ENCODE measurements around the gene IL3.

IL3 gene

GRCh38 chr5:132081458-132081857 is 21.0 kb downstream of the IL3 start (continued):
- TF ChIP-seq ZNF70 (CRISPR knock-in tag; IDR thresholded peaks at IDR 0.05) (no peak), OSR1 (CRISPR knock-in tag; IDR thresholded peaks at IDR 0.05) (no peak), ZFP3 (CRISPR knock-in tag; IDR thresholded peaks at IDR 0.05) (no peak), TOX (CRISPR knock-in tag; IDR thresholded peaks at IDR 0.05; ENCODE audit: borderline replicate concordance) (no peak)
- TF ChIP-seq, protein P1, sequence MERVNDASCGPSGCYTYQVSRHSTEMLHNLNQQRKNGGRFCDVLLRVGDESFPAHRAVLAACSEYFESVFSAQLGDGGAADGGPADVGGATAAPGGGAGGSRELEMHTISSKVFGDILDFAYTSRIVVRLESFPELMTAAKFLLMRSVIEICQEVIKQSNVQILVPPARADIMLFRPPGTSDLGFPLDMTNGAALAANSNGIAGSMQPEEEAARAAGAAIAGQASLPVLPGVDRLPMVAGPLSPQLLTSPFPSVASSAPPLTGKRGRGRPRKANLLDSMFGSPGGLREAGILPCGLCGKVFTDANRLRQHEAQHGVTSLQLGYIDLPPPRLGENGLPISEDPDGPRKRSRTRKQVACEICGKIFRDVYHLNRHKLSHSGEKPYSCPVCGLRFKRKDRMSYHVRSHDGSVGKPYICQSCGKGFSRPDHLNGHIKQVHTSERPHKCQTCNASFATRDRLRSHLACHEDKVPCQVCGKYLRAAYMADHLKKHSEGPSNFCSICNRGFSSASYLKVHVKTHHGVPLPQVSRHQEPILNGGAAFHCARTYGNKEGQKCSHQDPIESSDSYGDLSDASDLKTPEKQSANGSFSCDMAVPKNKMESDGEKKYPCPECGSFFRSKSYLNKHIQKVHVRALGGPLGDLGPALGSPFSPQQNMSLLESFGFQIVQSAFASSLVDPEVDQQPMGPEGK (CRISPR knock-in tag; IDR thresholded peaks at IDR 0.05; ENCODE audit: borderline replicate concordance): no peak

DNA sequence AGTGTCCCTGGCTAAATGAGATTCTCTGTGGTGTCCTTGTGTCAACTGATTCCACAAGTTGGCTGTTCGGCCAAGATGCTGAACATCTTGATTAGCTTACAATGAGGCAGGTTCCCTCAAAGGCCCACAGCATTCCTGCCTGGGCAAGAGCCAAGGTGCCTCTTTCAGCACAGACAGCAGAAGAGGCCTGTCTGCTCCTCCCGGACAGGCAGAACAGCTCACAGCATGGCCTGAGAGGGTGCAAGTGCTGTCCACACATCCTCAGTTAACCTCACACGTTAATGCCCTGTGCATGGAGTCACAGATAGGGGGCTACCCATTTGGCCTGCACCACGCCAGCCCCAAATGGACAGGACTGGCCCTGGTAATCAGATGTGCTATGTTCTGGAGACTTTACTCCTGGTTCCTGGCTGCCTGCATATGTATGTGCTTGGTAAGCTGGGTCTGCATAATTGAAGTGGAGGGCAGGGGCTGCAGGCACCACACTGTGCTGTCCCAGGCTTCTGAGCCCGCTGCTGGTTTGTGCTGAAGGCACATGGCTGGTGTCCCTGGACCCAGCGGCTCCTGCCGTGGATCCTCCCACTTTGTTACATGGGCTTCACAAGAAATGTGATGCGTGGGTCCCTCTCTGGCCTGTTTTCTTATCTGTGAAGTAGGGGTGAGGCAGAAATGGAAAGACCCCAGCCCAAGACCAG is 22.0 kb downstream of the IL3 start:
- no peak for TF ChIP-seq ZNF70 (CRISPR knock-in tag; IDR thresholded peaks at IDR 0.05)
- no peak for TF ChIP-seq RARB (CRISPR knock-in tag; IDR thresholded peaks at IDR 0.05)
- TF ChIP-seq ZFP3 (CRISPR knock-in tag; IDR thresholded peaks at IDR 0.05): no peak
- TF ChIP-seq TSHZ2 (CRISPR knock-in tag; IDR thresholded peaks at IDR 0.05): no peak
- no peak for TF ChIP-seq ISL1 (CRISPR knock-in tag; IDR thresholded peaks at IDR 0.05)
- TF ChIP-seq TOX (CRISPR knock-in tag; IDR thresholded peaks at IDR 0.05; ENCODE audit: borderline replicate concordance): no peak
- TF ChIP-seq GLIS3 (CRISPR knock-in tag; IDR thresholded peaks at IDR 0.05): no peak
- TF ChIP-seq OSR1 (CRISPR knock-in tag; IDR thresholded peaks at IDR 0.05): no peak
- TF ChIP-seq ZNF8 (CRISPR knock-in tag; IDR thresholded peaks at IDR 0.05): no peak
- no peak for TF ChIP-seq PPARA (CRISPR knock-in tag; IDR thresholded peaks at IDR 0.05; ENCODE audit: borderline replicate concordance)
- no peak for TF ChIP-seq ESRRG (CRISPR knock-in tag; IDR thresholded peaks at IDR 0.05)
- TF ChIP-seq, protein P2, sequence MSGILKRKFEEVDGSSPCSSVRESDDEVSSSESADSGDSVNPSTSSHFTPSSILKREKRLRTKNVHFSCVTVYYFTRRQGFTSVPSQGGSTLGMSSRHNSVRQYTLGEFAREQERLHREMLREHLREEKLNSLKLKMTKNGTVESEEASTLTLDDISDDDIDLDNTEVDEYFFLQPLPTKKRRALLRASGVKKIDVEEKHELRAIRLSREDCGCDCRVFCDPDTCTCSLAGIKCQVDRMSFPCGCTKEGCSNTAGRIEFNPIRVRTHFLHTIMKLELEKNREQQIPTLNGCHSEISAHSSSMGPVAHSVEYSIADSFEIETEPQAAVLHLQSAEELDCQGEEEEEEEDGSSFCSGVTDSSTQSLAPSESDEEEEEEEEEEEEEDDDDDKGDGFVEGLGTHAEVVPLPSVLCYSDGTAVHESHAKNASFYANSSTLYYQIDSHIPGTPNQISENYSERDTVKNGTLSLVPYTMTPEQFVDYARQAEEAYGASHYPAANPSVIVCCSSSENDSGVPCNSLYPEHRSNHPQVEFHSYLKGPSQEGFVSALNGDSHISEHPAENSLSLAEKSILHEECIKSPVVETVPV (CRISPR knock-in tag; IDR thresholded peaks at IDR 0.05): no peak
- no peak for ATAC-seq

DNA sequence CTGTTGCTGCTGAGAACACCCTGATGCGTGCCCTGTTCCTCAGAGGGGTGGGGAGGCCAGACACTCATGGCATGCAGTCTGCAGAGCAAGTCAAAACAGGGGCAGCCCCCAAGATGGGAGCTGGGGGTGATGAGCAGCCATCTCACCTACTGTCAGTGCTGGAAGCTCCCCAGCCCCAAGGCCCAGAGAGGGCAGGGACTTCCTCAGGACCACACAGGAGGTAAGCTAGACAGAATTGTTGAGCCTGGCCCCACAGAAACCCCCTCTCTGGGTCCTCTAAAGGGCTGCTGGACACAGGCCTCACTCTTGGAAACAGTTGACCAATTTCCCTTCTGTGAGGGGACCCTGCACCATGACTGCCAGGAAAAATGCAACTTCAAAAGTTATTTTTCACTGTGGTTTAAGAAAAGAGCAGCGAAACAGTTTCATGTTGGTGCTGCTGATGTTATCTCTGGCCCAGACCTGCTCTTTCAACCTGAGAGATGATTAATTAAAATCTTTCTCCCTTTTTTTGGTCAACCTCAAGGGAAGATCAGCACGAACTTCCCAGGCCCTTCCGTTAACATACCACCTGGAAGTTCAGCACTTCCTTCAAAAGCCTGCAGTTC is 22.7 kb downstream of the IL3 start:
- no peak for ATAC-seq
- no peak for TF ChIP-seq ISL1 (CRISPR knock-in tag; IDR thresholded peaks at IDR 0.05)
- TF ChIP-seq TSHZ2 (CRISPR knock-in tag; IDR thresholded peaks at IDR 0.05): no peak
- TF ChIP-seq BACH2 (CRISPR knock-in tag; IDR thresholded peaks at IDR 0.05; ENCODE audit: borderline replicate concordance): no peak
- TF ChIP-seq ZFP30 (CRISPR knock-in tag; IDR thresholded peaks at IDR 0.05): no peak
- TF ChIP-seq OSR1 (CRISPR knock-in tag; IDR thresholded peaks at IDR 0.05): no peak
- TF ChIP-seq ARNTL (CRISPR knock-in tag; IDR thresholded peaks at IDR 0.05; ENCODE audit: borderline replicate concordance, low read depth): no peak
- TF ChIP-seq ZNF565 (CRISPR knock-in tag; conservative IDR thresholded peaks at IDR 0.05; ENCODE audit: low read depth): no peak
- TF ChIP-seq ESRRG (CRISPR knock-in tag; IDR thresholded peaks at IDR 0.05): no peak
- TF ChIP-seq POU6F1 (CRISPR knock-in tag; IDR thresholded peaks at IDR 0.05; ENCODE audit: borderline replicate concordance, low read depth): no peak
- TF ChIP-seq ZNF70 (CRISPR knock-in tag; IDR thresholded peaks at IDR 0.05): no peak
- no peak for TF ChIP-seq SNAI2 (CRISPR knock-in tag; IDR thresholded peaks at IDR 0.05)
- TF ChIP-seq TCF4 (CRISPR knock-in tag; IDR thresholded peaks at IDR 0.05; ENCODE audit: borderline replicate concordance): no peak
- TF ChIP-seq ZNF8 (CRISPR knock-in tag; IDR thresholded peaks at IDR 0.05): no peak
- no peak for TF ChIP-seq ZFP3 (CRISPR knock-in tag; IDR thresholded peaks at IDR 0.05)
- TF ChIP-seq GLIS3 (CRISPR knock-in tag; IDR thresholded peaks at IDR 0.05): no peak
- TF ChIP-seq TOX (CRISPR knock-in tag; IDR thresholded peaks at IDR 0.05; ENCODE audit: borderline replicate concordance): no peak
- no peak for TF ChIP-seq CREB5 (CRISPR knock-in tag; IDR thresholded peaks at IDR 0.05; ENCODE audit: low read depth)
- TF ChIP-seq CSDC2 (CRISPR knock-in tag; IDR thresholded peaks at IDR 0.05): no peak
